Right lobe of liver (tissue), 4 donors: ENCODE data around the gene FYN.

ENCODE experiments used
- POLR2A ChIP-seq: fragments of 450-650 bp; IDR thresholded peaks from one replicate; pipeline ENCODE4 v1.6.1; 2017; ENCODE audit warnings: antibody characterized with exemption, mild to moderate bottlenecking
- TF ChIP-seq, protein P1 (sequence below), 4 donors: fragments of 200-600 bp in 3 of 4; fragments of 450-650 bp in 1 of 4; IDR thresholded peaks; one replicate each; pipeline versions ENCODE4 v1.5.1 to v1.8.0; 2016 to 2022; ENCODE audit warnings: antibody characterized with exemption in 4 of 4, mild to moderate bottlenecking in 2 of 4
- donor health status: DM: no; HTN: no; CAD: no.
- donor health status: DM: no; HTN: no; CAD: no.
- donor health status: DM: no; HTN: yes; CAD: no.

DNA sequence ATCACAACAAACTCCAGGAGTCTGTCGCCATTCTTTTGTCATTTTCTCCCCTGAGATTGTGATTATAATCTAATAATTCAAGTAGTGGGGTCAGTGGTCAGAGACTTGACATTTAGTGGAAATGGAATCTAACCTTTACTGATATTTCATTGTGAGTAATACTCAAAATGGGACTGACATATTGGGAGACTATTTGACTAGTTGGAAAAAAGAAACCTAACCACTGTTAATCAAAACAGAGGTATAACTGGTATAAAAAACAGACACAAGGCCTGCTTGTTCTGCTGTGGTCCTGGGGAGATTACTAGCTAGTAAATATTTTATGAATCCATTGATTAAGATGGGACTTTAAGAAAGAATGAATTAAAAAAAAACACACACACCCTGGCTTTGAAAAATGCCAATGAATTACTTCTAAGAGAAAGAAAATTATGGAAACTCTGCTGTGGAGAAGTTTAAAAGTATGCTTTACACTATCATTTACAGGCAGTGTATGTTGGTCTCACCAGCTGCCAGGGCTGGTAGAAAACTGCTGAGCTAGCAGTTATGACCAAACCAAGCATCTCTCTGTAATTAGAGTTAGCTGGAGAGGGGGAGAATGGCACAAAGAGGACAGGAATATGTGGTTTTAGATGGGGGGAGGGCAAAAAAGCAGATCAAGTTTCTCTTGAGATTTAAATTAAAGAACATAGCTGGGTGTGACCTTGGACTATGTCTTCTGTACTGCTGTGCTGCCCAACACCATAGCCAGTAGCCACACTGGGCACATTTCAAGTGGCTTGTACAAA is 103.7 kb downstream of the FYN start:
- TF ChIP-seq, protein P1, sequence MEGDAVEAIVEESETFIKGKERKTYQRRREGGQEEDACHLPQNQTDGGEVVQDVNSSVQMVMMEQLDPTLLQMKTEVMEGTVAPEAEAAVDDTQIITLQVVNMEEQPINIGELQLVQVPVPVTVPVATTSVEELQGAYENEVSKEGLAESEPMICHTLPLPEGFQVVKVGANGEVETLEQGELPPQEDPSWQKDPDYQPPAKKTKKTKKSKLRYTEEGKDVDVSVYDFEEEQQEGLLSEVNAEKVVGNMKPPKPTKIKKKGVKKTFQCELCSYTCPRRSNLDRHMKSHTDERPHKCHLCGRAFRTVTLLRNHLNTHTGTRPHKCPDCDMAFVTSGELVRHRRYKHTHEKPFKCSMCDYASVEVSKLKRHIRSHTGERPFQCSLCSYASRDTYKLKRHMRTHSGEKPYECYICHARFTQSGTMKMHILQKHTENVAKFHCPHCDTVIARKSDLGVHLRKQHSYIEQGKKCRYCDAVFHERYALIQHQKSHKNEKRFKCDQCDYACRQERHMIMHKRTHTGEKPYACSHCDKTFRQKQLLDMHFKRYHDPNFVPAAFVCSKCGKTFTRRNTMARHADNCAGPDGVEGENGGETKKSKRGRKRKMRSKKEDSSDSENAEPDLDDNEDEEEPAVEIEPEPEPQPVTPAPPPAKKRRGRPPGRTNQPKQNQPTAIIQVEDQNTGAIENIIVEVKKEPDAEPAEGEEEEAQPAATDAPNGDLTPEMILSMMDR (IDR thresholded peaks at IDR 0.05): no peak
- no peak for TF ChIP-seq POLR2A
